Small intestine (tissue), 7 donors: ENCODE results near the gene ADAMTSL3. TPM values are rescaled to one million over a fixed set of nuclear protein-coding genes. Genes with fewer than 3 reads are reported as not detected.

Experiments used
- DNase-seq, 2 donors: peaks; one replicate each; pipeline versions ENCODE4 v3.0.0 to v3.0.0-alpha.2; 2013
- FAIRE-seq: peaks from 2 replicates; lab custom pipeline; 2012; peaks lifted over from hg19 to GRCh38; lab: Jason Lieb, UNC
- H3K27ac ChIP-seq, 3 donors: one replicate each; pipeline ENCODE4 v1.5.1; 2013; ENCODE audit warnings: low read length in 2 of 3, mild to moderate bottlenecking in 2 of 3, control low read depth in 1 of 3, inconsistent platforms in 1 of 3, low read depth in 1 of 3, moderate library complexity in 1 of 3
- H3K27me3 ChIP-seq, 3 donors: one replicate each; pipeline ENCODE4 v1.6.1; 2013; ENCODE audit warnings: low read length in 3 of 3, inconsistent platforms in 1 of 3; ENCODE audit not compliant: control insufficient read depth in 3 of 3, insufficient read depth in 3 of 3
- H3K36me3 ChIP-seq, 3 donors: one replicate each; pipeline ENCODE4 v1.6.1; 2013; ENCODE audit warnings: low read length in 3 of 3, inconsistent platforms in 1 of 3, low read depth in 1 of 3, mild to moderate bottlenecking in 1 of 3, moderate library complexity in 1 of 3; ENCODE audit not compliant: control insufficient read depth in 3 of 3, insufficient read depth in 2 of 3
- H3K4me1 ChIP-seq, 3 donors: one replicate each; pipeline ENCODE4 v1.6.1; 2013; ENCODE audit warnings: low read length in 2 of 3, inconsistent platforms in 1 of 3, low read depth in 1 of 3, mild to moderate bottlenecking in 1 of 3, moderate library complexity in 1 of 3; ENCODE audit not compliant: control insufficient read depth in 3 of 3, insufficient read depth in 2 of 3
- H3K4me3 ChIP-seq, 3 donors: one replicate each; pipeline ENCODE4 v1.5.1; 2013; ENCODE audit warnings: low read length in 3 of 3, control low read depth in 1 of 3, inconsistent platforms in 1 of 3, low read depth in 1 of 3, mild to moderate bottlenecking in 1 of 3, moderate library complexity in 1 of 3
- H3K9me3 ChIP-seq, 2 donors: one replicate each; pipeline ENCODE4 v1.6.1; 2013; ENCODE audit warnings: low read depth in 1 of 2, low read length in 1 of 2; ENCODE audit not compliant: control insufficient read depth in 2 of 2, insufficient read depth in 1 of 2
- WGBS, 3 donors: extraction: QIAGEN DNeasy Blood & Tissue Kit; methylation state at CpG; one replicate each; pipeline ENCODE4 v1.1.7; 2013; 5-methylcytosine and 5-hydroxymethylcytosine counted together
- polyA plus RNA-seq, 4 donors: library from polyadenylated mRNA; stranded (reverse) in 3 of 4; unstranded in 1 of 4; fragments of 200-250 nt in 3 of 4; fragments of 120-200 nt in 1 of 4; gene quantifications; one replicate each; pipeline versions ENCODE4 v1.2.1 to v1.2.3, GENCODE V29; 2013
- donor health status: healthy with polysubstance abuse.
- donor health status: control.
- donor health status: control.
- donor health status: Bipolar disorder and iron deficiency.
- donor health status: healthy.

ADAMTSL3 gene
- polyA plus RNA-seq, 4 donors = 0.22 to 1.6 (median 0.93) TPM

GRCh38 chr15:83713242-83713641 lies 59.3 kb downstream of the ADAMTSL3 start:
- FAIRE-seq (no peak), DNase-seq (no peak)
- H3K36me3 ChIP-seq = no peaks in the 10 kb centered on the region
- H3K27me3 ChIP-seq = no peaks in the 10 kb centered on the region
- H3K4me1 ChIP-seq = no peaks in the 10 kb centered on the region
- H3K9me3 ChIP-seq = no peaks in the 10 kb centered on the region
- WGBS, 3 donors = 72 to 90% (median 88%) methylated on average over 3 of the region's 3 CpGs
- H3K27ac ChIP-seq = no peak overlapping the region
- H3K4me3 ChIP-seq = no peak overlapping the region

DNA sequence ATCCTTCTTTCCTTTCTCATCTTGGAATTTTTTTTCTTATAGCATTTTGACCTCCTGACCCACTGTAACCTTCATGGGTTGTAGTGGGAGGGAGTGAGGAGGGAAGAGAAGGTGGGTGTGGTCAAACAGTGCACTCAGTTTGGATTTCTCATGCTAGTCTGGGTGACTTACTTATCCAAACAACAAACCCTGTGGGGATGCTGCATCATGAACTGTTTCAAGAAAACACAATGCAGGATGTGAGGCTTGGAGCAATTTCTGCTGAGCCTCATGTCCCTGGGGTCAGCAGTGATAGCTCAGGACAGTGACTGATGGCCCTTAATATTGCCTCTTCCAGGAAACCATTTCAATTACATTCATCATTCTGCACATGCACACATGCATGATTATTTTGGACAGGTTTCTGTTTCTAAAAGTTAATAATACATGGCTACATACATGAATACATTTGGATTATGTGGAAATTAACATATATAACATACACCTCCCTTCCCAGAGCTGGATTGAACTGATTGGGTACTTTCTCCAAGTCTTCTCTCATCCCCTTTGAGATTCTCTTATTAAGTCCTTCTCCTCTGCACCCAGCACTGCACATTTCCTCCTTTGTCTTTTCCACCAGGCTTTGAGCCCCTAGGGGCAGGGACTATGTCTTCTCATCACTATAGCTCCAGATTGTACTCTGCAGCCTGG lies 61.2 kb downstream of the ADAMTSL3 start:
- Histone ChIP-seq H3K9me3 (no peaks in the 10 kb centered on the region), H3K4me3 (no peak overlapping the region), H3K36me3 (no peaks in the 10 kb centered on the region), H3K4me1 (no peaks in the 10 kb centered on the region), H3K27ac (no peak overlapping the region), H3K27me3 (no peaks in the 10 kb centered on the region)
- FAIRE-seq = no peak
- DNase-seq = no peak

GRCh38 chr15:83716605-83717004 lies 62.7 kb downstream of the ADAMTSL3 start:
- 64 to 85% (median 78%) methylated on average over 3 of the region's 3 CpGs for WGBS, 3 donors
- Histone ChIP-seq H3K27me3 (no peaks in the 10 kb centered on the region), H3K36me3 (no peaks in the 10 kb centered on the region), H3K9me3 (no peaks in the 10 kb centered on the region), H3K4me1 (no peaks in the 10 kb centered on the region), H3K4me3 (no peak overlapping the region), H3K27ac (no peak overlapping the region)
- FAIRE-seq (no peak), DNase-seq (no peak)

GRCh38 chr15:83717010-83717409 lies 63.1 kb downstream of the ADAMTSL3 start:
- H3K4me3 ChIP-seq = no peak overlapping the region
- no peak for FAIRE-seq

DNA sequence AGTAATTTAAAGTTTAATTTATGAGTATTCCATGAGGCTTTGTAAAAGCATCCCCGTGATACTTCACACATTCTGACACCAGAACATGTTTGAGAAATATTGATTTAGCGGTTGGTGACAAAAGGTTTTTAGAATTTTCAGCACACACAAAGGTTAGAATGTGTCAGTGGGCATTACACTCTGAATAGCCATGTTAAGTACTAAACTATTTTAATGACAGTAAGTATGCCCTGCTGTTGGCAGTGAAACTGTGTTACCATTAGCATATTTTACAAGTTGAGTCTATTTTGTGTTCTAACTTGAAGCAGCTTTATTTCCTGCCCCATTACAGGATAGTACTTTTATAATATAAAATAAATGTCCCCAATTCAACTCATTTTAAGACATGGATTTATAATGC lies 66.5 kb downstream of the ADAMTSL3 start:
- no peak overlapping the region for H3K4me3 ChIP-seq
- H3K27me3 ChIP-seq = no peaks in the 10 kb centered on the region
- no peaks in the 10 kb centered on the region for H3K36me3 ChIP-seq
- WGBS, 3 donors = 84 to 91% (median 87%) methylated on average over 2 of the region's 2 CpGs
- no peaks in the 10 kb centered on the region for H3K4me1 ChIP-seq
- H3K9me3 ChIP-seq = no peaks in the 10 kb centered on the region
- H3K27ac ChIP-seq = no peak overlapping the region
- DNase-seq (no peak), FAIRE-seq (no peak)

More at GRCh38 chr15:83717010-83717409, 63.1 kb downstream of the ADAMTSL3 start:
- DNase-seq = no peak
- Histone ChIP-seq H3K27me3 (no peaks in the 10 kb centered on the region), H3K9me3 (no peaks in the 10 kb centered on the region), H3K27ac (no peak overlapping the region), H3K36me3 (no peaks in the 10 kb centered on the region), H3K4me1 (no peaks in the 10 kb centered on the region)

DNA sequence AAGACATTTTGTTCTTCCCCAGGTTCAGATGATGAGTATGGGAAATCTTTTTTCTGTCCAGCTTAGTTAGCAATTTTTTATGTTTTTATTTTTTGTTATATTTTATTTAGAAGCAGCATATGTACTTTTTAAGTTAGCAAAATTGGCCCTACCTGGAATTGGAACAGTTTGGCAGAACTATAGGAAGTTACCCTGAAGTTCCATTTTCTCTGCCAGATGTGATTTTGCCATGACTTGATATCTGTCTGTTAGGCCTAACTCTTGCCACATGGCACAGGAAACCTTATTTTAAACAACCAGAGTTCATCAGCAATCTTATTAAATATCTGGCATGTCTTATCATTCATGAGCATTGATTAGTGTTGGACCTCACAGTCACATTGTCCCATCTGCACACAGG lies 67.1 kb downstream of the ADAMTSL3 start:
- Histone ChIP-seq H3K27ac (no peak overlapping the region), H3K4me1 (no peaks in the 10 kb centered on the region), H3K27me3 (no peaks in the 10 kb centered on the region), H3K4me3 (no peak overlapping the region), H3K9me3 (no peaks in the 10 kb centered on the region), H3K36me3 (no peaks in the 10 kb centered on the region)
- FAIRE-seq (no peak), DNase-seq (no peak)

DNA sequence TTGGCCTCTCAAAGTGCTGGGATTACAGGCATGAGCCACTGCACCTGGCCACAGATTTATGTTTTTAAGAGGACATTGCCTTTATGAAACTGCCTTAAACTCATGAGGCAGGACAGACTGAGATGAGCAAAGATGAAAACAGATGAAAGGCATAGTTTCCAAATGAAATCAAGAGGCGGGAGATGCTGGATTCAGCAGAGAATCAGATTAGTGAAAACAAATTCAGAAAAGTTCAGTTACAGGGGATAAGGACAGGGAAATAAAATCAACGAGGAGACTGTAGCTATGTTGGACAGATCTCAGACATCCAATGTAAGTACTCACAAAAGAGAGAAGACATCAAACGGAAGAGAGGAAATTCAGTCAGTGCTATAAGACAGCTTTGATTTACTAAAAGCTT lies 68.1 kb downstream of the ADAMTSL3 start:
- Histone ChIP-seq H3K9me3 (no peaks in the 10 kb centered on the region), H3K27ac (no peak overlapping the region), H3K4me3 (no peak overlapping the region), H3K36me3 (no peaks in the 10 kb centered on the region), H3K27me3 (no peaks in the 10 kb centered on the region), H3K4me1 (no peaks in the 10 kb centered on the region)
- WGBS, 3 donors = 65 to 71% (median 65%) methylated on average over 3 of the region's 3 CpGs
- FAIRE-seq (no peak), DNase-seq (no peak)

DNA sequence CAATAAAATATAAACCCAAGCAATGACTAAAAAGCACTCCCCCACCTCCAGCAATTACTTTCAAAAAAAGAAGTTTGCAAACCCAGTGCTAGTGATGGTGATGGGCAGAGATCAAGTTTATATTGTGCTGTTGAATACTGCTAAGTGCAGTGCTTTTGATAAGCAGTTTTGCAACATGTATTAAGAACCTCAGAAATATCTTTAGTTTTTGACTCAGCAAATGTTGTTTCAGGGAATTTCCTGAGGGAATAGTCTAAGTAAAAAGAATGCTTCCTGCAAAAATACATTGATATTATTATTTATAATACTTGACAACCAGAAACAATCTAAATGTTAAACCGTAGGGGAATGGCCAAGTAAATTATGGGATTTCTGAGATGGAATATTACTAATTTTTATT lies 69.3 kb downstream of the ADAMTSL3 start:
- Histone ChIP-seq H3K4me3 (no peak overlapping the region), H3K36me3 (no peaks in the 10 kb centered on the region), H3K9me3 (no peaks in the 10 kb centered on the region), H3K27ac (no peak overlapping the region), H3K4me1 (no peaks in the 10 kb centered on the region), H3K27me3 (no peaks in the 10 kb centered on the region)
- DNase-seq (no peak), FAIRE-seq (no peak)
- WGBS, 3 donors = 46 to 62% (median 59%) methylated on average over 1 of the region's 1 CpG

DNA sequence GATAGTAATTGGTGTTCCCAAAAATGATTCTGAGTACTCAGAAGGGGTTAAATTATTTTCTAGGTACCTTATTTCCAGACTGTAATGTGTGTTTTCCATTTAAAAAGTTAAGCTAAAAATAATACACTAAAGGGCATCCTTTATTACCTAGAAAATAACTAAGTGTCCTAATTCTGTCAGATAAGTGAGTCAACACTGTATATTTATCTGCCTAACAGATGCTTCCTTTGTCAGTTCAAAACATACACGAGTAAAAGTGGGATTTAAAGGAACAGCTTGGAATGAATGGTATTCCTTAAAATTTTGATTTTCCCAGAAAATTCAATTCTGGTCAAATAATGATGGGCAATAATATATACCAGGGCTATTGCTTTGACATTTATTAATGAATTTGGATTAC lies 78.3 kb downstream of the ADAMTSL3 start:
- WGBS, 3 donors = 26 to 39% (median 31%) methylated on average over 1 of the region's 1 CpG
- H3K4me1 ChIP-seq = no peaks in the 10 kb centered on the region
- no peak for DNase-seq
- no peak overlapping the region for H3K4me3 ChIP-seq
- H3K36me3 ChIP-seq = no peaks in the 10 kb centered on the region
- H3K27ac ChIP-seq = no peak overlapping the region
- peaks cover 0 to 3% of the 10 kb centered on the region in 2 donors for H3K9me3 ChIP-seq
- H3K27me3 ChIP-seq = no peaks in the 10 kb centered on the region
- FAIRE-seq = no peak
